A549 treated with CORT108297 at 1 μM for 4 hours (cell line): ENCODE data around the gene SGSM1. TPM values are rescaled to one million over a fixed set of nuclear protein-coding genes. Genes with fewer than 3 reads are reported as not detected.

Experiments
- total RNA-seq: library from RNA; stranded (reverse); fragments of 200-300 nt; extraction: Qiagen RNA extraction; gene quantifications from 5 replicates; pipeline ENCODE4 v1.2.3, GENCODE V29; 2022

The SGSM1 gene
- total RNA-seq: 0.18 to 0.64 TPM (median 0.29 TPM) in 5 replicates

GRCh38 chr22:24805790-24806662 is at the start of gene SGSM1:
TSS of gene SGSM1 (plus strand) at chr22:24806211. CDS start at chr22:24806326, 115 bp downstream.

GRCh38 chr22:24951942-24952836 is 146.2 kb downstream of the SGSM1 start, which contains the start of gene KIAA1671:
TSS of gene KIAA1671 (plus strand) at chr22:24952716. CDS start at chr22:25028000, 75,284 bp downstream.

Other genes with a start within 250 kb of the SGSM1 start
- gene LRRC75B, start 213.1 kb upstream of the SGSM1 start, total RNA-seq: 5.3 to 10.2 TPM (median 9.3 TPM) in 5 replicates
- gene GGT1, start 203.0 kb upstream of the SGSM1 start, total RNA-seq: 94.5 to 117 TPM (median 110 TPM) in 5 replicates
- not detected in 5 replicates for gene PIWIL3, start 31.5 kb upstream of the SGSM1 start, total RNA-seq
- gene LHFPL7, start 140.5 kb downstream of the SGSM1 start, total RNA-seq: not detected in 5 replicates
- 7.7 to 10.9 TPM (median 9.8 TPM) in 5 replicates for gene KIAA1671, start 146.5 kb downstream of the SGSM1 start, total RNA-seq